GM12892 (cell line): ENCODE measurements around the gene TMEM202.

Experiments used
- POLR2A ChIP-seq: IDR thresholded peaks from 2 replicates; pipeline ENCODE4 v1.6.1; 2011; ENCODE audit warnings: low read depth, low read length, control low read depth
- POLR2AphosphoS5 ChIP-seq: IDR thresholded peaks from 2 replicates; pipeline ENCODE4 v1.6.1; 2011; ENCODE audit warnings: low read depth, low read length, control low read depth
- TAF1 ChIP-seq: IDR thresholded peaks from 2 replicates; pipeline ENCODE4 v1.6.1; 2011; ENCODE audit warnings: low read depth, mild to moderate bottlenecking, control low read depth, low read length, borderline replicate concordance

DNA sequence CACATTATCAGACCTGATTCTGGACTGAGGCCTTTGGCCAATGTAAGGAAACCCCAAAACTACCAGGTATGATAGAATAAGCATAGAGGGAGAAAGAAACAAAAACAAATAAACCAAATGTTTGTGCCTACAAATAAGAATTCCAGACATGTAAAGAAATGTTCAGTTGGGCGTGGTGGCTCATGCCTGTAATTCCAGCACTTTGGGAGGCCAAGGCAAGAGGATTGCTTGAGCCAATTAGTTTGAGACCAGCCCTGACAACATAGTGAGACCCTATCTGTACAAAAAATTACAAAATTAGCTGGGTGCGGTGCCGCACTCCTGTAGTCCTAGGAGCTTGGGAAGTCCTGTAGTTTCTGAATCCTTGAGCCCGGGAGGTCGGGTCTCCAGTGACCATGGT lies 13.0 kb downstream of the TMEM202 start:
- TF ChIP-seq POLR2A (no peak), POLR2AphosphoS5 (no peak), TAF1 (no peak)
